Inflammatory macrophage treated with lipopolysaccharide for 1 hour (primary cell): ENCODE measurements around the gene CES2.
"Not testable (repeated sequence)": the region's sequence is repeated elsewhere in the genome, so short reads cannot be mapped to it uniquely, and the experiment has no call there.

Experiments
- DNase-seq, 2 donors: peaks; one replicate each; pipeline ENCODE4 v3.0.0-alpha.2; 2020 to 2022

CES2 gene

DNA sequence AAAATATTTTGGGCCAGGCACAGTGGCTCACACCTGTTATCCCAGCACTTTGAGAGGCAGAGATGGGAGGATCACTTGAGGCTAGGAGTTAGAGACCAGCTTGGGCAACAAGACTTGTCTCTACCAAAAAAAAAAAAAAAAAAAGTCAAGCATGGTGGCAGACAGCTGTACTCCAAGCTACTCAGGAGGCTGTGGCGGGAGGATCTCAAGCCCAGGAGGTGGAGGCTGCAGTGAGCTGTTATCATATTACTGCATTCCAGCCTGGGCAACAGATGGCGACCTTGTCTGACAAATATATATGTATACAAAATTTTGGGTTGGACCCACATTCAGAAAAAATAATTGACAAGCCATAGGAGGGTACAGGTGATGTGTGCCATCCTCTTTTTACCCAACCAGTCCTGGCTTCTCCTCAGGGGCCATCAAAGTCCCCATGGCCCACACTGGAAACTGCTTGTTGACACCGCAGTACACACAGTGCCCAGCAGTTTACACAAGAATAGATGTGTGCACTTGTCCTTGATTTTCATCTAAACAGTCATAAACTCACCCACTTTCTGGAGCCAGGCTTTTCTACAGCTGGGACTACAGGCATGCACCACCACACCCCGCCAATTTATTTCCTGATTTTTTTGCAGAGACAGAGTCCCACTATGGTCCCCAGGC, 1.7 kb downstream of the CES2 start:
- DNase-seq = no peak

GRCh38 chr16:66937725-66938337, 2.5 kb downstream of the CES2 start:
- DNase-seq = no peak

DNA sequence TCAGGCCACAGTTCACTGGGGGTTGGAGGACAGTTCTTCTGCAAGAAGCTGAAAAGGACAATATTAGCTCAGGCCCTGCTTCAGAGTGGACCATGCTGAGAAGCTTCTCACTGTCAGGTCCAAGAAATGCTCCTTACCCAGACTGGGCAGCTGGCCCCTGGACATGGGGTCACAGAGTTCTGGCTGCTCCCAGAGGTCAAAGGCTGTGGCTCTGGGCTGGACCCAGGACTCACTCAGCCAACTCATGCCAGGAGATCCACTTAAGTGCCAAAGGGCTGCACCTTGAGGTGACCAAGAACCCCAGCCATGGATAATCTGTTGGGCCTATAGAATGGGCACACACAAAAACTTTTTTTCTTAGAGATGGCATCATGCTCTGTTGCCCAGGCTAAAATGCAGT, 4.0 kb downstream of the CES2 start:
- no peak for DNase-seq

- no peak for DNase-seq
These were observed 4.9 kb downstream of the CES2 start for GRCh38 chr16:66940236-66940635.

DNA sequence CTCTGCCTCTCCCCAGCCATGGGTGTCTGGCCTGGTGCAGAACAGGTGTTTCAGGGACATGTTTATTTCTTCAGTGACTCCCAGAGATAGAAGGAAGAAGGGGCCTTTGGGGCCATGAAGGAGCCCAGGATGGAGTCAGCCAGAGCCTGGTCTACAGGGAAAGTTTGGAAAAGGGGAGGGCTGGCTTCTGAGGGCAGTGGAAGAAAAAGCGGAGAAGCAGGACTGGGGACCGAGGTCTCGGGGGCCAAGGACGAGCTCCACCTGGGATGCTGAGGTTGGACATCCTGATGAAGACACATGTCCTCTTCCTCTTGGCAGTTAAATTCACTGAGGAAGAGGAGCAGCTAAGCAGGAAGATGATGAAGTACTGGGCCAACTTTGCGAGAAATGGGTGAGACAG, 7.7 kb downstream of the CES2 start:
- no peak for DNase-seq

DNA sequence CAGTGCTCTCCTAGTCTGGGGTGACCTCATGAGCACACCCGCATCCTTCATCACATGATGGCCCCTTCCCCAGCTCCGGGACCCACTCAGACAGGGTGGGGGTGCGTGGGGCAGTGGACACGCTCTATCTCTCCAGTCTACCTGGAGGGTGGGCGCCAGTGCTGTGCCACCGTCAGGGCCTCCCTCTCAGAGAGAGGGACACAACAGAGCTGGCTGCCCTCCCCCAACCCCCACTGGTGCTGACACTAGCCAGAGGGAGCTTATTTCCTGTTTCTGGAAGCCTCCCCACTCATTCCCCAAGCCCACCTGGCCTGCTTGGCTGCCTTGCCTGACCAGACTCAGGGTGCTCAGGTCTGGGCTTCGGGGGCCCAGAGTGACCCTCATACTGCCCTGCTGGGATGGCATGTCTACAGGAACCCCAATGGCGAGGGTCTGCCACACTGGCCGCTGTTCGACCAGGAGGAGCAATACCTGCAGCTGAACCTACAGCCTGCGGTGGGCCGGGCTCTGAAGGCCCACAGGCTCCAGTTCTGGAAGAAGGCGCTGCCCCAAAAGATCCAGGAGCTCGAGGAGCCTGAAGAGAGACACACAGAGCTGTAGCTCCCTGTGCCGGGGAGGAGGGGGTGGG, 8.2 kb downstream of the CES2 start:
- DNase-seq = no peak

DNA sequence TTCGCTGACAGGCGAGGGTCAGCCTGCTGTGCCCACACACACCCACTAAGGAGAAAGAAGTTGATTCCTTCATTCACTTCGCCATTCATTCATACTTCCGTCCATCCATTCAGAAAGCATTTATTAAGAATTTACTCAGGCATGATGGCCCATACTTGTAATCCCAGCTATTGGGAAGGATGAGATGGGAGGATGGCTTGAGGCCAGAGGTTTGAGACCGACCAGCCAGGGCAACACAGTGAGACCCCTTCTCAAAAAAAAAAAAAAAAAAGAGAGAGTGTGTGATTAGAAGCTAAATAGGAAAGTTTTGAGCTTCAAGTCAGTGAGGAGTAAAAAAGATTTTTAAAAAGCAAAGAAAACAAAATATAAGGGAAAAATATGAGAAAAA, 8.7 kb downstream of the CES2 start:
- no peak for DNase-seq

DNA sequence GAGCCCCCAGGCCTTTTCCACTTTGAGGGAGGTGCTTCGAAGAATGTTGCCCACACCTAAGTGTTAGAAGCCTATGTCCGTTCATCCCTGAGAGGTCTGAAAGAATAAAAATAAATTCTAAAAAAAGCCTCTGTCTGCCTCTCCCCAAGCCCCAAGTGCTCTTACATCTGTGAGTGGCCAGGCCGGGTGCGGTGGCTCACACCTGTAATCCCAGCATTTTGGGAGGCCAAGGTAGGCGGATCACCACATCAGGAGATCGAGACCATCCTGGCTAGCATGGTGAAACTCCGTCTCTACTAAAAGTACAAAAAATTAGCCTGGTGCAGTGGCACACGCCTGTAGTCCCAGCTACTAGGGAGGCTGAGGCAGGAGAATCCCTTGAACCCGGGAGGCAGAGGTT, 9.7 kb downstream of the CES2 start:
- DNase-seq = not testable (repeated sequence)

DNA sequence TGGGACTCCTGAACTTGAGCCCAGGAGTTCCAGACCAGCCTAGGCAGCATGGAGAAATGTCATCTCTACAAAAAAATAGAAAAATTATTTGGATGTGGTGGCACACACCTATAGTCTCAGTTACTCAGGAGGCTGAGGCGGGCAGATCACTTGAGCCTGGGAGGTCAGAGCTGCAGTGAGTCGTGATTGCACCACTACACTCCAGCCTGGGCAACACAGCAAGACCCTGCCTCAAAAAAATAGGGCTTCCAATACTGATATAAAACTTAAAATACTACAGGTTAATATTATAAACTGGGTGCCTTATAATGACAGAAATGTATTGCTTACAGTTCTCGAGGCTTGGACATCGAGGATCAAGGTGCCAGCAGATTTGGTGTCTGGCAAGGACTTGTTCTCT, 10.6 kb downstream of the CES2 start:
- no peak for DNase-seq

DNA sequence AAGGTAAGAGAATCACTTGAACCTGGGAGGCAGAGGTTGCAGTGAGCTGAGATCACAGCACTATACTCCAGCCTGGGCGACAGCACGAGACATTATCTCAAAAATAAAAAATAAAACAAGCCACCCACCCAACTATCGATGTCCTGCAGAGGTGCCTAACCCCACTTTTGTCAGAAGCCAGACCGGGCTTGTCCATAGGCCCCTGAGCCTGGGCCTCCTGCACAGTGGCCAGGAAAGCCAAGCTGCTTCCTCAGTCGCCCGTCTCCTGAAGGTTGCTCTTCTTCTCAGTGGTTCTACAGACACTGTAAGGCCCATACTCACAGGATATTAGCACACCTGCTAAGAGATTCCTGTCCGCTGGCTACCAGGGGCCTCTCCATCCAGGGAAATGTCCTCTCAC, 11.2 kb downstream of the CES2 start:
- no peak for DNase-seq

DNA sequence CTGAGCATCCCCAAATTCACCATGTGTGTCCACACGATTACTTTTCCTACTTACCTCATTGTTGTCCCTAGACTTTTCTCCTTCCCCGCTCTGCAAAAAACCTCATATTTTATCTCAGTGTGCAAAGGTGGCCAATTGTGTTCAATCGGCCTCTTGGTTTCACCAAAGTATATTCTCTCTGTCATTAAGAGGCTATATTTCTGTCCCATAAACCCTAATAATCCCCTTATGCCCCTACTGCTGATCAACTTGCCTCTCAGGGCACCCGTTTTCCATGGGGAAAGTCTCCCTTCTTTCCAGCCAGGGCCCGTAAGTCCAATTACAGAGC, 11.6 kb downstream of the CES2 start:
- no peak for DNase-seq

DNA sequence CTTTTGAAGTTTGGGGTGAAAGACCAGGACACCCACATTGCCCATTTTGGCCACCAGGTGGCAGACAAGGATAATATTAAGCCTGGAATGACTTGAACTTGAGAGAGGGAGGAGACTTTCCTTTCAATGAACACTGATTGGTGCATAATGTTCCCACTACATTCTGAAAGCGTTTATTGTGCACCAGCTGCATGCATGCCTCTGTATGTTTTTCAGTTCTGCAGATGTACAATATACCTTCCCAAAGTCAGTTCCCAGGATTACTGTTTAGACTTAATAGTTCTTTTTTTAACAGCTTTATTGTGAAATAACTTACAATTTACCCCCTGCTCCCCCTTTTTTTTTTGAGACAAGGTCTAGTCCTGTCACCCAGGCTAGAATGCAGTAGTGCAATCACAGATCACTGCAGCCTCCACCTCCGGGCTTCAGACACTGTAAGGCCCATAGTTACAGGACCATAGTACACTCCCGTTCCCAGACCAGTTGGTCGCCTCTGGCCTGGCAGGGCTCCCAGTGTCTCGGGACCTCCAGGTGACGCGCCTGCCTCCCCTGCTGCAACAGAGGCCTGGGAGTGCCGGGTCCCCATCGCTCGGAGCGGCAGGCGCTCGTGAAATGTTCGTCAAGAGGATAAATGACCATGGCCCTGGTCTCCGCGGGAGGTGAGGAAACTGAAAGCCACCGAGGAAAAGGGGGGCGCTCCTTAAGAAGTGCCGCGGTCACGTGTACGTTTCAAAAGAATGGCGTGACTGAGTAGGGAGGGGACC, 12.2 kb downstream of the CES2 start:
- DNase-seq = peak; percentile 77 to 97

DNA sequence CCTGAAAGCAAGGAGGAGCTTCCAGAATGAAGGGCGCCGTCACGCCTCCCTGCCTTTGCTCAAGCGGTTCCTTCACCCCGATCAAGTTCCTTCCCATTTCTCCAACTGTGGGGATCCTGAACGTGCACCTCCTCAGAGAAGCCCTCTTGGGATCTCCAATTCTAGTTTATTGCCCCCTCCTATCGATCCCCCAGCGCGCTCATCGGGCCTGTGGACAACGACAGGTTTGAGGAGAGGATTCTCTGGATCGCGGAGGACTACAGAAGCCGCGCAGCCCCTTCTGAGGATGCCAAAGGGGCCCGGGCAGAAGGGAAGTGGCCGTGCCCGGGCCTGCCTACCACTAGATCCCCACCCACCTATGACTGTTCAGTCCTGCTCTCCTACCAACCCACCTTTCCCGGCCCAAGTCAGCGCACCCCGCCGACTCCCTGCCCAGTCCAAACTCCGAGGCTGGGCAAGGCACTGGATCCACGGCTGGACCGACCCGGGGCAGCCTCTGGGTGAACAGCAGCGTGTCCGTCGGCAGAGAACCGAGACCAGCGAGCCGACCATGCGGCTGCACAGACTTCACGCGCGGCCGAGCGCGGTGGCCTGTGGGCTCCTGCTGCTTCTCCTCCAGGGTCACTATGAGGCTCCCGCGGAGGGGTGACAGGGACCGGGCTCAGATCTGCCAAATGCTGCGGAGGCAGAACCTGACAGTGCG, 13.0 kb downstream of the CES2 start:
- DNase-seq = peak in 1 of 2 donors; percentile 25

- no peak for DNase-seq
These were observed 13.5 kb downstream of the CES2 start for GRCh38 chr16:66948837-66949225.

DNA sequence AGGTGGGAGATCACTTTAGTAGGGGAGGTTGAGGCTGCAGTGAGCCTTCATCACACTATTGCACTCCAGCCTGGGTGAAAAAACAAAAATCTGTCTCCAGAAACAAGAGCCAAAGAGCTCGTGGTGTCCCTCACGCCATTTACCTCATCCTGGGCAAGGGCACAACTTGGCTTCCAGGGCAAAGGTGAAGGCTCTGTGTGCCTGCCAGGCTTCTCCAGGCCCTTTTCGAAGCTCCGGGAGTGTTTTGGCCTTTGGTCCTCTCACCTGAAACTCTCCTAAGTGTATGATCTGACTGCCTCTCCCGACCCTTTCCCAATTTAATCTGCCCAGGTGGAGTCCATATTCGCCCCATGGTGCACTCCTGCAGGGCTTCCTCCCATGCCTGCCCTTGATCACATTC, 14.2 kb downstream of the CES2 start:
- no peak for DNase-seq

- DNase-seq = no peak
These were observed 15.1 kb downstream of the CES2 start for GRCh38 chr16:66950437-66950836.

DNA sequence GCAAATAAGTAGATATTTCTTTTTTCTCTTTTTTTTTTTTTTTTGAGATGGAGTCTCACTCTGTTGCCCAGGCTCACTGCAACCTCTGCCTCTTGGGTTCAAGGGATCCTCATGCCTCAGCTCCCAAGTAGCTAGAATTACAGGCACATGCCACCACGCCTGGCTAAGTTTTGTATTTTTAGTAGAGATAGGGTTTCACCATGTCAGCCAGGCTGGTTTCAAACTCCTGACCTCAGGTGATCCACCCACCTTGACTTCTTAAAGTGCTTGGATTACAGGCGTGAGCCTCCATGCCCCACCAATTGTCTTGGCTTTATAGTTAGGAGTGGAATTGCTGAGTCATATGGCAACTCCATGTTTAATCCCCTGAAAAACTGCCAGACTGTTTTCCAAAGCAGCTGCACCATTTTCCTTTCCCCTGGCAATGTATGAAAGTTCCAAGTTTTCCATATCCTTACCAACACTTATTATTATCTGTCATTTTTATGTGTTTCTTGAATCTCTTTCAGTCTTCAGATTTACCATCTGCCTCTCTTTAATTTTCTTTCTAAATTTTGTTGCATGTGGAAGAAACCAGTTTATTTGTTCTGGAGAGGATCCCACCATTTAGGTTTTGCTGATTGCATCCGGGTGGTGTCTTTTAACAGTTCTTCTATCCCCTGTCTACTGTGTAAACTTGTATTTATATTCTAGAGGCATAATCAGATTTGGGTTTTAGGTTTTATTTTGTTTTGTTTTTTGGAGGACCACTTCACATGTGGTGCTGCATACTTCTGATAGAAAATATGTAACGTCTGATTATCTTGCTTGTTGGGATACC, 15.9 kb downstream of the CES2 start:
- no peak for DNase-seq

GRCh38 chr16:66952430-66953110, 17.3 kb downstream of the CES2 start:
- no peak for DNase-seq

DNA sequence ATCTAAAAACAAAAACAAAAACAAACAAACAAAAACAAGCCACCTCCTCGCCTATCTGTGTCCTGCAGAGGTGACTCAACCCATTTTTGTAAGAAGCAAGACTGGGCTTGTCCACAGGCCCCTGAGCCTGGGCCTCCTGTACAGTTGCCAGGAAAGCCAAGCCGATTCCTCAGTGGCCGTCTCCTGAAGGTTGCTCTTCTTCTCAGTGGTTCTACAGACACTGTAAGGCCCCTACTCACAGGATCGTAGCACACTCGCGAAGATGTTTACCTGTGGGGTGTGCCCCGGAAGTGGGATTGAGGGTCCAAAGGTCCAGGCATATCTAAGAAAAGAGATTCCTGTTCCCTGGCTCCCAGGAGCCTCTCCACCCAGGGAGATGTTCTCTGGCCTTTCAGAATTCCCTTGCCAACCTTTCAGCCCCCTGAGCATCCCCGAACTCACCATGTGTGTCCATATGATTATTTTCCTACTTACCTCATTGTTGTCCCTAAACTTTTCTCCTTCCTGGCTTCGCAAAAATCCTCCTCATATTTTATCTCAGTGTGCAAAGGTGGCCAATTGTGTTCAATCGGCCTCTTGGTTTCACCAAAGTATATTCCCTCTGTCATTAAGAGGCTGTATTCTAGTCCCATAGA, 18.3 kb downstream of the CES2 start:
- no peak for DNase-seq

GRCh38 chr16:66954097-66954659, 18.9 kb downstream of the CES2 start:
- peak; percentile 52 to 88 for DNase-seq
